GM12872 (cell line): ENCODE data around the gene TCF4.

Experiments
- CTCF ChIP-seq: IDR thresholded peaks from 3 replicates; pipeline ENCODE4 v1.5.1; 2011; ENCODE audit warnings: low read depth, mild to moderate bottlenecking, low read length, moderate library complexity; ENCODE audit not compliant: insufficient read depth

TCF4 gene

GRCh38 chr18:55380589-55380988 is 207.4 kb downstream of the TCF4 start:
- TF ChIP-seq CTCF, result no peak

GRCh38 chr18:55376387-55376786 is 211.6 kb downstream of the TCF4 start:
- TF ChIP-seq CTCF, result no peak

GRCh38 chr18:55375930-55376329 is 212.1 kb downstream of the TCF4 start:
- no peak for TF ChIP-seq CTCF

- TF ChIP-seq CTCF, result no peak
Measured at GRCh38 chr18:55374741-55375140, 213.3 kb downstream of the TCF4 start.

GRCh38 chr18:55372209-55372608 is 215.8 kb downstream of the TCF4 start:
- TF ChIP-seq CTCF, result no peak

- TF ChIP-seq CTCF, result no peak
Measured at GRCh38 chr18:55370936-55371335, 217.1 kb downstream of the TCF4 start.

GRCh38 chr18:55369346-55369745 is 218.6 kb downstream of the TCF4 start:
- TF ChIP-seq CTCF, result no peak

- TF ChIP-seq CTCF, result no peak
Measured at GRCh38 chr18:55365342-55365741, 222.7 kb downstream of the TCF4 start.
